Testis (tissue), 5 donors: ENCODE data around the gene KRTAP22-1. TPM values are rescaled to one million over a fixed set of nuclear protein-coding genes. Genes with fewer than 3 reads are reported as not detected.

Experiments
- DNase-seq: peaks from one replicate; pipeline ENCODE4 v3.0.0-alpha.2; 2019
- H3K27ac ChIP-seq, 2 donors: fragments of 200-600 bp; sonication (generic); one replicate each; pipeline ENCODE4 v1.5.1; 2019
- H3K27me3 ChIP-seq: fragments of 200-600 bp; sonication (generic); one replicate; pipeline ENCODE4 v1.5.1; 2019
- H3K36me3 ChIP-seq: fragments of 200-600 bp; sonication (generic); one replicate; pipeline ENCODE4 v1.5.1; 2017; ENCODE audit warnings: low read depth; ENCODE audit errors: missing control alignments
- H3K4me1 ChIP-seq: fragments of 200-600 bp; sonication (generic); one replicate; pipeline ENCODE4 v1.5.1; 2019
- H3K4me3 ChIP-seq, 2 donors: fragments of 200-600 bp; sonication (generic); one replicate each; pipeline ENCODE4 v1.5.1; 2017 to 2019
- H3K9me3 ChIP-seq: fragments of 200-600 bp; sonication (generic); one replicate; pipeline ENCODE4 v1.5.1; 2017
- CTCF ChIP-seq, 3 experiments: fragments of 450-650 bp in 2 of 3; fragments of 200-600 bp in 1 of 3; sonication (generic) in 1 of 3; IDR thresholded peaks; one replicate each; pipeline ENCODE4 v1.5.1; 2016 to 2019; ENCODE audit warnings: antibody characterized with exemption in 3 of 3, mild to moderate bottlenecking in 2 of 3, moderate library complexity in 1 of 3
- POLR2A ChIP-seq: fragments of 450-650 bp; IDR thresholded peaks from one replicate; pipeline ENCODE4 v1.6.1; 2017; ENCODE audit warnings: antibody characterized with exemption, mild to moderate bottlenecking, moderate library complexity
- WGBS, 2 donors: methylation state at CpG; one replicate each; pipeline ENCODE4 v1.1.5; 2018; 5-methylcytosine and 5-hydroxymethylcytosine counted together
- intact Hi-C: fragments of 100-400 bp; cut with DNase I; formaldehyde crosslinking; loops from one replicate; pipeline ENCODE4 v1.15.1; 2023; ENCODE audit warnings: low total_unique reads
- long read RNA-seq, 2 donors: transcript quantifications; one replicate each; lab custom pipeline, GENCODE V29; 2026
- polyA plus RNA-seq: library from polyadenylated mRNA; stranded (reverse); fragments of 350-450 nt; fragmentation: Illumina TruSeq; extraction: RNeasy Lipid Tissue Mini Kit (QIAGEN cat#74804); gene quantifications from one replicate; pipeline ENCODE4 v1.2.3, GENCODE V29; 2014; ENCODE audit warnings: low read depth, low replicate concordance; ENCODE audit not compliant: insufficient read depth
- total RNA-seq, 2 donors: library from RNA; depleted of rRNA; stranded (reverse); fragments of >200 nt; gene quantifications; one replicate each; pipeline ENCODE4 v1.2.3, GENCODE V29; 2016

Gene KRTAP22-1
- total RNA-seq, result not detected
- not detected for polyA plus RNA-seq
- long read RNA-seq, donor 1, result 0 reads
- long read RNA-seq, donor 2, result 0 reads

DNA sequence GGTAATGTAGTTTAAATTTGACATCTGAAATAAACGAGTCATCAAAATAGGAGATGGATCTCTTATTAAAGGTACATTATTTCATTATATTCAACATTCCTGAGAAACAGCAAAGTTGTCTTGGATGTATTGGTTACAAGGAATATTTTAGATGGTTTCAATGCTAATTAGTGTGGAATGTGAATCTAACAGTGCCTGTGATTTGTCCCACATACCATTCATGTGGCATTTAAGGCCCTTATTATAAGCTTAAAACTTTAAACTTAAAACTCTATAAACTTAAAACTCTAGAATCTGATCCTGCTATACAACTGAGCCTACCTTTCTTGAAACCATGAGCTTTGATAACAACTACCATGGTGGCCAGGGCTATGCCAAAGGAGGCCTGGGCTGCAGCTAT is at the start of gene KRTAP22-1:
KRTAP22-1 (plus strand) TSS at position 301 of the 400 bp plus-strand sequence.
- 0 to 50% methylated on average over 1 of the region's 1 CpG for WGBS, 2 donors
- H3K4me1 ChIP-seq, result no peaks in the 10 kb centered on the region
- TF ChIP-seq POLR2A, result no peak
- no peak for TF ChIP-seq CTCF (IDR thresholded peaks at IDR 0.05)
- no peaks in the 10 kb centered on the region for H3K27me3 ChIP-seq
- H3K9me3 ChIP-seq, result no peaks in the 10 kb centered on the region
- H3K27ac ChIP-seq, result no peak within 1 kb of the TSS
- no peak within 1 kb of the TSS for H3K4me3 ChIP-seq
- no peaks in the 10 kb centered on the region for H3K36me3 ChIP-seq
- intact Hi-C loops, result no loop called here
- no peak for DNase-seq

DNA sequence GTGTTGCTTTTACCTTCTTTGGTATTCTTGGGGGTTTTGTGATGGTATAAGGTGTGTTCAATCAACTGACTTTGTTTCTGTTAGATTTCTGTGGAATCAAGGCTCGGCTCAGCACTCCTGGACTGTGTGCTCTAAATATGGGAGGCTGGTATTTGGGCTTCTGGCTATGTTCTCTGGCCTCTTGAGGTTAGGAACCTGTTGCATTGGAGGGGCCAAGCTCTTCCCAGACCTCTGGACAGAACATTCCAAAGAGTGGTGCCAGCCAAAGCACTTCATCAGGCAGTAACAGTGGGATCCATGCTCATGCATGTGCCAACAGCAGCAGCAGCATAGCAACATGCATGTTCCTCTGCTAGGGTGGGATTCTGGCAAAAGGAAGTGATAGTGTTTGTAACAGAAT is 48.1 kb upstream of the KRTAP22-1 start:
- WGBS, 2 donors, result 100% methylated on average over 1 of the region's 1 CpG

GRCh38 chr21:30555095-30555494 is 45.8 kb upstream of the KRTAP22-1 start:
- DNase-seq, result no peak
- 86 to 98% methylated on average over 2 of the region's 2 CpGs for WGBS, 2 donors
- Histone ChIP-seq H3K4me3 (no peak overlapping the region), H3K36me3 (no peaks in the 10 kb centered on the region), H3K4me1 (no peaks in the 10 kb centered on the region), H3K27me3 (no peaks in the 10 kb centered on the region), H3K27ac (no peak overlapping the region), H3K9me3 (no peaks in the 10 kb centered on the region)
- intact Hi-C loops, result no loop called here
- TF ChIP-seq POLR2A, result no peak
- TF ChIP-seq CTCF (IDR thresholded peaks at IDR 0.05), result no peak

More for the DNA sequence above, 48.1 kb upstream of the KRTAP22-1 start:
- H3K36me3 ChIP-seq, result no peaks in the 10 kb centered on the region
- no peaks in the 10 kb centered on the region for H3K4me1 ChIP-seq
- DNase-seq, result no peak
- H3K9me3 ChIP-seq, result no peaks in the 10 kb centered on the region
- no peak overlapping the region for H3K4me3 ChIP-seq
- intact Hi-C loops, result no loop called here
- TF ChIP-seq POLR2A, result no peak
- TF ChIP-seq CTCF (IDR thresholded peaks at IDR 0.05), result no peak
- H3K27ac ChIP-seq, result no peak overlapping the region
- no peaks in the 10 kb centered on the region for H3K27me3 ChIP-seq

DNA sequence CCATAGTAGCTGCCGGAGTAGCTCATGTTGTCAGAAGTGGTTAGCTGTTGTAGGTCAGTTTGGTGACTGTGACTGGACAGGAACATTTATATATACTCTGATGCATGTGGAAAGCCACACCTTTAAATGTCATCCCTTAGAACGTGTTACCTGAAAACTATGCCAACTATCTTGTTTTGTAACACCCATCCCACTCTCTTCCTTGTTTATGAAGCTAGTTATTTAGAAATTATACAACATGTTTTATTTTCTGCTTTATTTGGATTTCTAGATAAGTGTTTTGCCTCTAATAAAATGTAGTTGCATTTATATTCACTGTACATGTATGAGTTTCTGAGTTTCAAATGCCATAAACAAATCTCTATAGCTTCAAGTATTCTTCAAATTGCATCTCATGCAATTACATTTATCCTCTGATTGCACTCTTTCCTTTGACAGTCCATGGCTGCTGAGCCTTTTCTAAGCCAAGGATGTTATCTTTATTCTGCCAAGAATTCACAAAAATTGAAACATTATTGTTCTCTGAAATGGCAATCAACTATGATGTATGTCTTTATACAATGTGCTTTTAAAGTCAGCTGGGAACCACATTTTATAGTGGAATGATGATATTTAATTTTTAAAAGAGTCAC is 39.5 kb upstream of the KRTAP22-1 start, which contains the start of gene KRTAP19-7:
KRTAP19-7 (minus strand) TSS at position 51 of the 632 bp plus-strand sequence; CDS start at position 26, 25 bp downstream.
- WGBS, 2 donors, result 80 to 81% methylated on average over 2 of the region's 2 CpGs
- H3K36me3 ChIP-seq, result no peaks in the 10 kb centered on the region
- H3K27me3 ChIP-seq, result no peaks in the 10 kb centered on the region
- intact Hi-C loops, result no loop called here
- H3K4me1 ChIP-seq, result no peaks in the 10 kb centered on the region
- TF ChIP-seq CTCF (IDR thresholded peaks at IDR 0.05), result no peak
- TF ChIP-seq POLR2A, result no peak
- H3K27ac ChIP-seq, result no peak within 1 kb of the TSS
- no peaks in the 10 kb centered on the region for H3K9me3 ChIP-seq
- no peak for DNase-seq
- no peak within 1 kb of the TSS for H3K4me3 ChIP-seq

DNA sequence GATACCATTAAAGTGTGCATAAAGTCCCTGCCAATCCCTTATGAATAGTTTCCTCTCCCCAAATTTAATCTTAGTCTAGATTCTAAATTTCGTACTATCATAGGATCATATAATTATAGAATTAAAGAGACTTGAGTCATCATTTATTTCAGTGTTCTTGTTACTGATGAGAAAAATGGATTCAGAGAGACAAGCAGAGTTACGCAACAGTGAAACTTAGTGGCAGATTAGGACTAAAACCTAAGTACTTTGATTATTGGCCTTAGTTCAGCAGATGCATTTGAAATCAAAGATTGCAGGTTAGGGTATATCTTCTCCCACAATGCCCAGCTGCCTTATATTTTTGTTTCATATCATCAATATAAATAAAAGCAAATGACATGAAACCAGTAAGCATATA is 38.9 kb upstream of the KRTAP22-1 start:
- WGBS, 2 donors, result 58 to 72% methylated on average over 2 of the region's 2 CpGs
- intact Hi-C loops, result no loop called here
- DNase-seq, result no peak

More for the DNA sequence above, 38.9 kb upstream of the KRTAP22-1 start:
- TF ChIP-seq POLR2A (no peak), CTCF (IDR thresholded peaks at IDR 0.05) (no peak)
- Histone ChIP-seq H3K4me1 (no peaks in the 10 kb centered on the region), H3K36me3 (no peaks in the 10 kb centered on the region), H3K4me3 (no peak overlapping the region), H3K27me3 (no peaks in the 10 kb centered on the region), H3K27ac (no peak overlapping the region), H3K9me3 (no peaks in the 10 kb centered on the region)
